Measurements from ENCODE around the gene ZNF124.
A peak's percentile ranks its signal among the peaks of the same experiment; 100 is the strongest.

Gene ZNF124

GRCh38 chr1:247113733-247114271, 58.0 kb downstream of the ZNF124 start:
- DNase-seq (ENCODE audit: extremely low spot score), result no peak
- TF ChIP-seq SUZ12 (IDR thresholded peaks at IDR 0.05), result no peak
- TF ChIP-seq PKNOX1 (IDR thresholded peaks at IDR 0.05), result no peak
- no peak for TF ChIP-seq BHLHE40 (IDR thresholded peaks at IDR 0.05; ENCODE audit: borderline replicate concordance)
- no peak for TF ChIP-seq ZNF384 (IDR thresholded peaks at IDR 0.05)
- TF ChIP-seq TARDBP (IDR thresholded peaks at IDR 0.05), result no peak
- no peak for TF ChIP-seq ELF4 (IDR thresholded peaks at IDR 0.05)
- no peak for TF ChIP-seq FOXA1 (IDR thresholded peaks at IDR 0.05)
- no peak for TF ChIP-seq NFRKB (IDR thresholded peaks at IDR 0.05)
- no peak for TF ChIP-seq FOXM1 (IDR thresholded peaks at IDR 0.05; ENCODE audit: borderline replicate concordance)
- CTCF ChIA-PET, result no interaction called here
- POLR2A ChIA-PET, result no interaction called here

- CTCF ChIA-PET, result no interaction called here
- POLR2A ChIA-PET, result no interaction called here
- no peak for TF ChIP-seq TARDBP (IDR thresholded peaks at IDR 0.05)
- no peak for TF ChIP-seq SP1 (IDR thresholded peaks at IDR 0.05)
- no peak for TF ChIP-seq PKNOX1 (IDR thresholded peaks at IDR 0.05)
- no peak for TF ChIP-seq HDGF (IDR thresholded peaks at IDR 0.05; ENCODE audit: borderline replicate concordance)
- no peak for TF ChIP-seq NFRKB (IDR thresholded peaks at IDR 0.05)
- no peak for TF ChIP-seq L3MBTL2 (conservative IDR thresholded peaks at IDR 0.05)
- no peak for TF ChIP-seq ARNT (IDR thresholded peaks at IDR 0.05)
- no peak for TF ChIP-seq FOXK2 (IDR thresholded peaks at IDR 0.05)
- TF ChIP-seq ZNF384 (IDR thresholded peaks at IDR 0.05), result no peak
- TF ChIP-seq ELF4 (IDR thresholded peaks at IDR 0.05), result no peak
- TF ChIP-seq BHLHE40 (IDR thresholded peaks at IDR 0.05; ENCODE audit: borderline replicate concordance), result no peak
- TF ChIP-seq FOXA1 (IDR thresholded peaks at IDR 0.05), result no peak
- no peak for DNase-seq (ENCODE audit: extremely low spot score)
Measured at GRCh38 chr1:247113094-247113497, 58.7 kb downstream of the ZNF124 start.

GRCh38 chr1:247112479-247112781, 59.4 kb downstream of the ZNF124 start:
- ChIA-PET POLR2A (no interaction called here), CTCF (no interaction called here)
- no peak for DNase-seq (ENCODE audit: extremely low spot score)

GRCh38 chr1:247111700-247112478, 59.9 kb downstream of the ZNF124 start:
- TF ChIP-seq L3MBTL2 (conservative IDR thresholded peaks at IDR 0.05) (peak; percentile 76; the same call in 1 of the 2 replicates), SUZ12 (IDR thresholded peaks at IDR 0.05) (no peak), HDGF (IDR thresholded peaks at IDR 0.05; ENCODE audit: borderline replicate concordance) (no peak), FOXK2 (IDR thresholded peaks at IDR 0.05) (no peak), CTBP1 (IDR thresholded peaks at IDR 0.05; ENCODE audit: borderline replicate concordance) (no peak), PKNOX1 (IDR thresholded peaks at IDR 0.05) (peak; percentile 87), ZNF384 (IDR thresholded peaks at IDR 0.05) (no peak), ARNT (IDR thresholded peaks at IDR 0.05) (no peak)
- ChIA-PET POLR2A (no interaction called here), CTCF (no interaction called here)
- DNase-seq (ENCODE audit: extremely low spot score), result peak; percentile 39

More at GRCh38 chr1:247112479-247112781, 59.4 kb downstream of the ZNF124 start:
- TF ChIP-seq HDGF (IDR thresholded peaks at IDR 0.05; ENCODE audit: borderline replicate concordance) (no peak), NFRKB (IDR thresholded peaks at IDR 0.05) (no peak)

GRCh38 chr1:247111259-247111699, 60.5 kb downstream of the ZNF124 start:
- DNase-seq (ENCODE audit: extremely low spot score), result peak; percentile 16
- no peak for TF ChIP-seq ELF4 (IDR thresholded peaks at IDR 0.05)
- TF ChIP-seq HDGF (IDR thresholded peaks at IDR 0.05; ENCODE audit: borderline replicate concordance), result no peak
- no peak for TF ChIP-seq FOXK2 (IDR thresholded peaks at IDR 0.05)
- TF ChIP-seq ZNF384 (IDR thresholded peaks at IDR 0.05), result no peak
- no peak for TF ChIP-seq NFRKB (IDR thresholded peaks at IDR 0.05)
- TF ChIP-seq L3MBTL2 (conservative IDR thresholded peaks at IDR 0.05), result no peak
- TF ChIP-seq LEF1 (IDR thresholded peaks at IDR 0.05; ENCODE audit: borderline replicate concordance), result no peak
- TF ChIP-seq SP1 (IDR thresholded peaks at IDR 0.05), result no peak
- TF ChIP-seq BHLHE40 (IDR thresholded peaks at IDR 0.05; ENCODE audit: borderline replicate concordance), result no peak
- TF ChIP-seq SUZ12 (IDR thresholded peaks at IDR 0.05), result no peak
- no peak for TF ChIP-seq PKNOX1 (IDR thresholded peaks at IDR 0.05)
- TF ChIP-seq CTBP1 (IDR thresholded peaks at IDR 0.05; ENCODE audit: borderline replicate concordance), result no peak
- TF ChIP-seq TARDBP (IDR thresholded peaks at IDR 0.05), result no peak
- no peak for TF ChIP-seq ARNT (IDR thresholded peaks at IDR 0.05)
- no peak for TF ChIP-seq FOXA1 (IDR thresholded peaks at IDR 0.05)
- POLR2A ChIA-PET, result no interaction called here
- CTCF ChIA-PET, result no interaction called here

GRCh38 chr1:247110627-247111258, 61.1 kb downstream of the ZNF124 start:
- DNase-seq (ENCODE audit: extremely low spot score), result no peak
- ChIA-PET POLR2A (interaction anchor here (0.6 kb wide), 1 partner anchor 25 kb away, joined by 3 read pairs; no protein-coding TSS in a partner anchor), CTCF (no interaction called here)
- TF ChIP-seq ELF4 (IDR thresholded peaks at IDR 0.05) (no peak), FOXK2 (IDR thresholded peaks at IDR 0.05) (no peak), FOXA1 (IDR thresholded peaks at IDR 0.05) (no peak), NFRKB (IDR thresholded peaks at IDR 0.05) (no peak), CTBP1 (IDR thresholded peaks at IDR 0.05; ENCODE audit: borderline replicate concordance) (no peak), L3MBTL2 (conservative IDR thresholded peaks at IDR 0.05) (no peak), HDGF (IDR thresholded peaks at IDR 0.05; ENCODE audit: borderline replicate concordance) (no peak), PKNOX1 (IDR thresholded peaks at IDR 0.05) (no peak), FOXM1 (IDR thresholded peaks at IDR 0.05; ENCODE audit: borderline replicate concordance) (no peak)
